ENCODE data around the gene POLR2A.
A peak's percentile ranks its signal among the peaks of the same experiment; 100 is the strongest.

The POLR2A gene

GRCh38 chr17:7483255-7484066 lies 705 bp upstream of the POLR2A start:
- Mint-ChIP-seq H3K36me3 (peaks cover 6% of the 10 kb centered on the region), H3K4me3 (peak overlapping the region; percentile 99), H3K27me3 (no peaks in the 10 kb centered on the region), H3K9me3 (no peaks in the 10 kb centered on the region), H3K4me1 (peaks cover 72% of the 10 kb centered on the region), H3K27ac (peak overlapping the region; percentile 99)

- H3K36me3 Mint-ChIP-seq: peaks cover 6% of the 10 kb centered on the region
- no peaks in the 10 kb centered on the region for H3K9me3 Mint-ChIP-seq
- H3K27ac Mint-ChIP-seq: peak overlapping the region; percentile 99
- H3K4me1 Mint-ChIP-seq: peaks cover 80% of the 10 kb centered on the region
- peak overlapping the region; percentile 99 for H3K4me3 Mint-ChIP-seq
- no peaks in the 10 kb centered on the region for H3K27me3 Mint-ChIP-seq
Observed at GRCh38 chr17:7484919-7485377, 782 bp downstream of the POLR2A start.

GRCh38 chr17:7486181-7486580 lies 2.0 kb downstream of the POLR2A start:
- no peaks in the 10 kb centered on the region for H3K27me3 Mint-ChIP-seq
- H3K36me3 Mint-ChIP-seq: peaks cover 6% of the 10 kb centered on the region
- H3K27ac Mint-ChIP-seq: peak overlapping the region; percentile 85

GRCh38 chr17:7490144-7490543 lies 6.0 kb downstream of the POLR2A start:
- peaks cover 74% of the 10 kb centered on the region for H3K4me1 Mint-ChIP-seq
- H3K27me3 Mint-ChIP-seq: no peaks in the 10 kb centered on the region
- H3K9me3 Mint-ChIP-seq: no peaks in the 10 kb centered on the region
- peaks cover 4% of the 10 kb centered on the region for H3K36me3 Mint-ChIP-seq
- H3K27ac Mint-ChIP-seq: peak overlapping the region; percentile 0
- H3K4me3 Mint-ChIP-seq: no peak overlapping the region

More at GRCh38 chr17:7486181-7486580, 2.0 kb downstream of the POLR2A start:
- Mint-ChIP-seq H3K9me3 (no peaks in the 10 kb centered on the region), H3K4me1 (peaks cover 78% of the 10 kb centered on the region), H3K4me3 (peak overlapping the region; percentile 85)

GRCh38 chr17:7491583-7491982 lies 7.4 kb downstream of the POLR2A start:
- Mint-ChIP-seq H3K27me3 (no peaks in the 10 kb centered on the region), H3K4me3 (no peak overlapping the region), H3K4me1 (peaks cover 63% of the 10 kb centered on the region), H3K27ac (peak overlapping the region; percentile 52), H3K9me3 (no peaks in the 10 kb centered on the region), H3K36me3 (peaks cover 6% of the 10 kb centered on the region)

GRCh38 chr17:7493941-7494340 lies 9.8 kb downstream of the POLR2A start:
- Mint-ChIP-seq H3K4me1 (peaks cover 45% of the 10 kb centered on the region), H3K27ac (peak overlapping the region; percentile 57), H3K4me3 (no peak overlapping the region), H3K36me3 (peaks cover 11% of the 10 kb centered on the region), H3K27me3 (no peaks in the 10 kb centered on the region), H3K9me3 (no peaks in the 10 kb centered on the region)

- no peaks in the 10 kb centered on the region for H3K27me3 Mint-ChIP-seq
- H3K9me3 Mint-ChIP-seq: no peaks in the 10 kb centered on the region
- peaks cover 26% of the 10 kb centered on the region for H3K4me1 Mint-ChIP-seq
- no peak overlapping the region for H3K4me3 Mint-ChIP-seq
- peaks cover 16% of the 10 kb centered on the region for H3K36me3 Mint-ChIP-seq
- H3K27ac Mint-ChIP-seq: no peak overlapping the region
Observed at GRCh38 chr17:7495906-7496434, 11.8 kb downstream of the POLR2A start.

- no peaks in the 10 kb centered on the region for H3K27me3 Mint-ChIP-seq
- peaks cover 22% of the 10 kb centered on the region for H3K4me1 Mint-ChIP-seq
- no peak overlapping the region for H3K4me3 Mint-ChIP-seq
- peaks cover 20% of the 10 kb centered on the region for H3K36me3 Mint-ChIP-seq
- no peak overlapping the region for H3K27ac Mint-ChIP-seq
- no peaks in the 10 kb centered on the region for H3K9me3 Mint-ChIP-seq
Observed at GRCh38 chr17:7496470-7497183, 12.5 kb downstream of the POLR2A start.

GRCh38 chr17:7497228-7497627 lies 13.1 kb downstream of the POLR2A start:
- Mint-ChIP-seq H3K4me3 (no peak overlapping the region), H3K9me3 (no peaks in the 10 kb centered on the region), H3K36me3 (peaks cover 18% of the 10 kb centered on the region), H3K4me1 (peaks cover 18% of the 10 kb centered on the region), H3K27me3 (no peaks in the 10 kb centered on the region), H3K27ac (no peak overlapping the region)

GRCh38 chr17:7497636-7498035 lies 13.5 kb downstream of the POLR2A start:
- Mint-ChIP-seq H3K27me3 (no peaks in the 10 kb centered on the region), H3K4me1 (peaks cover 16% of the 10 kb centered on the region), H3K4me3 (no peak overlapping the region), H3K36me3 (peaks cover 18% of the 10 kb centered on the region), H3K9me3 (no peaks in the 10 kb centered on the region), H3K27ac (no peak overlapping the region)

GRCh38 chr17:7499161-7499560 lies 15.0 kb downstream of the POLR2A start:
- no peak overlapping the region for H3K4me3 Mint-ChIP-seq
- H3K27ac Mint-ChIP-seq: no peak overlapping the region
- H3K36me3 Mint-ChIP-seq: peaks cover 26% of the 10 kb centered on the region
- H3K4me1 Mint-ChIP-seq: peaks cover under 1% of the 10 kb centered on the region
- H3K9me3 Mint-ChIP-seq: no peaks in the 10 kb centered on the region
- no peaks in the 10 kb centered on the region for H3K27me3 Mint-ChIP-seq

- Mint-ChIP-seq H3K27ac (no peak overlapping the region), H3K36me3 (peaks cover 25% of the 10 kb centered on the region), H3K4me1 (no peaks in the 10 kb centered on the region), H3K9me3 (no peaks in the 10 kb centered on the region), H3K27me3 (no peaks in the 10 kb centered on the region), H3K4me3 (no peak overlapping the region)
Observed at GRCh38 chr17:7501729-7502128, 17.6 kb downstream of the POLR2A start.

- H3K4me1 Mint-ChIP-seq: no peaks in the 10 kb centered on the region
- peak overlapping the region; percentile 74 for H3K27ac Mint-ChIP-seq
- no peaks in the 10 kb centered on the region for H3K27me3 Mint-ChIP-seq
- no peaks in the 10 kb centered on the region for H3K9me3 Mint-ChIP-seq
- H3K4me3 Mint-ChIP-seq: no peak overlapping the region
- peaks cover 21% of the 10 kb centered on the region for H3K36me3 Mint-ChIP-seq
Observed at GRCh38 chr17:7502171-7502847, 18.1 kb downstream of the POLR2A start.

GRCh38 chr17:7502987-7503386 lies 18.8 kb downstream of the POLR2A start:
- H3K4me3 Mint-ChIP-seq: no peak overlapping the region
- no peak overlapping the region for H3K27ac Mint-ChIP-seq
- H3K9me3 Mint-ChIP-seq: no peaks in the 10 kb centered on the region
- H3K36me3 Mint-ChIP-seq: peaks cover 21% of the 10 kb centered on the region
- H3K4me1 Mint-ChIP-seq: no peaks in the 10 kb centered on the region
- H3K27me3 Mint-ChIP-seq: no peaks in the 10 kb centered on the region

GRCh38 chr17:7503521-7503920 lies 19.4 kb downstream of the POLR2A start:
- H3K4me3 Mint-ChIP-seq: no peak overlapping the region
- H3K9me3 Mint-ChIP-seq: no peaks in the 10 kb centered on the region
- H3K27me3 Mint-ChIP-seq: no peaks in the 10 kb centered on the region
- H3K36me3 Mint-ChIP-seq: peaks cover 21% of the 10 kb centered on the region
- no peak overlapping the region for H3K27ac Mint-ChIP-seq
- no peaks in the 10 kb centered on the region for H3K4me1 Mint-ChIP-seq

Measured in activated naive CD4-positive, alpha-beta T cell treated with anti-CD3 and anti-CD28 coated beads, Interleukin-2, amount 50 U/mL, for 24 hours (primary cell).